ENCODE data around the gene HMG20A.

DNA sequence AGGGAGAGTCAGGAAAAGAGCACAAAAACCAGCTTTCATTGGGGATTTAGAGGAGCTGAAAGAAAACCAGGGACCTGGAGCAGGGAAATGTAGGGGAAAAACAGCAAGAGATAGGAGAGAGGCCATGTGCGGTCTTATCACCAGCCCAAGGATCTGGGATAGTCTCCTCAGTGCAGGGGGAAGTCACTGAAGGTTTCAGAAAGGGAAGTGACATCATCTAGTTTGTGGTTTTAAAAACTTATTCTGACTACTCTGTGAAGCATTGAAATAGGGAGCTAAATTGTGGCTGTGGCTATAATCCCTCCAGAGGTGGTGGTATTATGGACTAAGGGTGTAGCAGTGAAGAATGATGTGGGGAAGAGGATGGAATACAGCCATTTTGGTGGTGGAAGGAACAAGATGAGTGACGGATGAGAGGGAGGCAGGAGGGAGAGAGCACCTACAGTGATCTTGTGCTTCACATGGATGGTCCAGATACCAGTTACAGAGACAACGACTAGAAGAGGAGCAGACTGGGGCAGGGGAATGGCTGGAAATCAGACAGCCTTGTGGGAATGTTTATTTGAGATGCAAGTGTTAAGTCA, 72.7 kb downstream of the HMG20A start:
- TF ChIP-seq, protein P1, sequence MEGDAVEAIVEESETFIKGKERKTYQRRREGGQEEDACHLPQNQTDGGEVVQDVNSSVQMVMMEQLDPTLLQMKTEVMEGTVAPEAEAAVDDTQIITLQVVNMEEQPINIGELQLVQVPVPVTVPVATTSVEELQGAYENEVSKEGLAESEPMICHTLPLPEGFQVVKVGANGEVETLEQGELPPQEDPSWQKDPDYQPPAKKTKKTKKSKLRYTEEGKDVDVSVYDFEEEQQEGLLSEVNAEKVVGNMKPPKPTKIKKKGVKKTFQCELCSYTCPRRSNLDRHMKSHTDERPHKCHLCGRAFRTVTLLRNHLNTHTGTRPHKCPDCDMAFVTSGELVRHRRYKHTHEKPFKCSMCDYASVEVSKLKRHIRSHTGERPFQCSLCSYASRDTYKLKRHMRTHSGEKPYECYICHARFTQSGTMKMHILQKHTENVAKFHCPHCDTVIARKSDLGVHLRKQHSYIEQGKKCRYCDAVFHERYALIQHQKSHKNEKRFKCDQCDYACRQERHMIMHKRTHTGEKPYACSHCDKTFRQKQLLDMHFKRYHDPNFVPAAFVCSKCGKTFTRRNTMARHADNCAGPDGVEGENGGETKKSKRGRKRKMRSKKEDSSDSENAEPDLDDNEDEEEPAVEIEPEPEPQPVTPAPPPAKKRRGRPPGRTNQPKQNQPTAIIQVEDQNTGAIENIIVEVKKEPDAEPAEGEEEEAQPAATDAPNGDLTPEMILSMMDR (IDR thresholded peaks at IDR 0.05), result no peak
- TF ChIP-seq POLR2AphosphoS5 (IDR thresholded peaks at IDR 0.05), result no peak
